Neural cell (in vitro differentiated cells): ENCODE measurements around the gene RERE.

Source experiments
- CTCF ChIP-seq: fragments of 450-650 bp; IDR thresholded peaks from 2 replicates; pipeline ENCODE4 v1.5.1; 2014; ENCODE audit warnings: antibody characterized with exemption, mild to moderate bottlenecking, moderate library complexity; ENCODE audit not compliant: poor library complexity, severe bottlenecking
- MXI1 ChIP-seq: fragments of 450-650 bp; conservative IDR thresholded peaks from 2 replicates; pipeline ENCODE4 v1.6.1; 2014; ENCODE audit warnings: antibody characterized with exemption, mild to moderate bottlenecking; ENCODE audit not compliant: poor library complexity, severe bottlenecking
- RAD21 ChIP-seq: fragments of 450-650 bp; conservative IDR thresholded peaks from 2 replicates; pipeline ENCODE4 v1.6.1; 2014; ENCODE audit warnings: antibody characterized with exemption, mild to moderate bottlenecking, moderate library complexity
- TAF1 ChIP-seq: IDR thresholded peaks from 2 replicates; pipeline ENCODE4 v1.6.1; 2012; ENCODE audit warnings: low read depth

GRCh38 chr1:8580566-8580965 lies 236.9 kb downstream of the RERE start:
- TF ChIP-seq CTCF (no peak), TAF1 (no peak), MXI1 (no peak), RAD21 (no peak)
